Measurements from ENCODE around the gene NUDT16.

NUDT16 gene

GRCh38 chr3:131417751-131418150 lies 36.2 kb downstream of the NUDT16 start:
- TF ChIP-seq, protein P1, sequence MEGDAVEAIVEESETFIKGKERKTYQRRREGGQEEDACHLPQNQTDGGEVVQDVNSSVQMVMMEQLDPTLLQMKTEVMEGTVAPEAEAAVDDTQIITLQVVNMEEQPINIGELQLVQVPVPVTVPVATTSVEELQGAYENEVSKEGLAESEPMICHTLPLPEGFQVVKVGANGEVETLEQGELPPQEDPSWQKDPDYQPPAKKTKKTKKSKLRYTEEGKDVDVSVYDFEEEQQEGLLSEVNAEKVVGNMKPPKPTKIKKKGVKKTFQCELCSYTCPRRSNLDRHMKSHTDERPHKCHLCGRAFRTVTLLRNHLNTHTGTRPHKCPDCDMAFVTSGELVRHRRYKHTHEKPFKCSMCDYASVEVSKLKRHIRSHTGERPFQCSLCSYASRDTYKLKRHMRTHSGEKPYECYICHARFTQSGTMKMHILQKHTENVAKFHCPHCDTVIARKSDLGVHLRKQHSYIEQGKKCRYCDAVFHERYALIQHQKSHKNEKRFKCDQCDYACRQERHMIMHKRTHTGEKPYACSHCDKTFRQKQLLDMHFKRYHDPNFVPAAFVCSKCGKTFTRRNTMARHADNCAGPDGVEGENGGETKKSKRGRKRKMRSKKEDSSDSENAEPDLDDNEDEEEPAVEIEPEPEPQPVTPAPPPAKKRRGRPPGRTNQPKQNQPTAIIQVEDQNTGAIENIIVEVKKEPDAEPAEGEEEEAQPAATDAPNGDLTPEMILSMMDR (IDR thresholded peaks at IDR 0.05; ENCODE audit: borderline replicate concordance, insufficient read depth, low read depth, low read length) = no peak

DNA sequence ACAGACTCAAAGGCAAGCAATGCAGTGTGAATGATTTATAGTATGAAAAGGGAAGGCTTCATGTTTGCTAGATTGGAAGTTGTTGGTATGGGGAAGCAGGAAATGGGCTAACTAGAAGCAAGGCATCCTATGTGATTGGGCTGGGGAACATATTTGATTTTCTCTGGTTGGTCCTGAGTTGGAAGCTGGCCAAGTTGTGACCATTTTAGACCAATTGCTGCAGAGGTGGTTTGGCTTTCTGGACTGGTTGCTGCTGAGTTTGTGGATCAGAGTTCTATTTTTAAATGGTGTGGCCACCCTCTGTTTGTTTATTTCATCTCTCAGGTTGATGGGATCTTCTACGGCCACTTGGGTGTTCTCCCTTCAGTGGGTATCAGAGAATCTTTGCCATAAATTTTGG lies 39.7 kb downstream of the NUDT16 start:
- TF ChIP-seq, protein P1 (IDR thresholded peaks at IDR 0.05; ENCODE audit: borderline replicate concordance, insufficient read depth, low read depth, low read length) = no peak
- H3K4me3 ChIP-seq (ENCODE audit: low read depth, low read length) = no peak overlapping the region

More at GRCh38 chr3:131417751-131418150, 36.2 kb downstream of the NUDT16 start:
- no peak overlapping the region for H3K4me3 ChIP-seq (ENCODE audit: low read depth, low read length)

DNA sequence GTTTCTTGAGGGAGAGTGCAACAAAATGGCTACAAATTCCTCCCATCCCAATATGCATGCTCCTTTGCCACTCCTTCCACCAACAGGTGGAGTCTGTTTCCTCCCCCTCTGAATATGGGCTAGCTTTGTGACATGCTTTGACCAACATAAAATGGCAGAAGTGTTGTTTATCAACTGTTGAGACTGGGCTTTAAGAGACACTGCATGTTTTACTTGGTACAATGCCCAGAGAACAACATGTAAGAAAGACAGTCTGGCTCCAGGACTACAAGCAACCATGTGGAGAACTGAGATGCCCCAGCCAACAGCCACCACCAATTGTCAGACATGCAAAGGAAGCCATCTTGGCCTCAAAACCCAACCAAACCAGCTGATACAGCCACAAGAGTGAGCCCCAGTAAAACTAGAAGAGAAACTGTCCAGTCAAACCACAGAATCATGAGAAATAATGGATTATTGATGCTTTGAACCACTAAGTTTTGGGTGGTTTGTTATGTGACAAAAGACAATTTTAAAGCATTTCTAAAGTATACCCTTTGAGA lies 40.5 kb downstream of the NUDT16 start:
- TF ChIP-seq, protein P1 (IDR thresholded peaks at IDR 0.05; ENCODE audit: borderline replicate concordance, insufficient read depth, low read depth, low read length) = no peak

DNA sequence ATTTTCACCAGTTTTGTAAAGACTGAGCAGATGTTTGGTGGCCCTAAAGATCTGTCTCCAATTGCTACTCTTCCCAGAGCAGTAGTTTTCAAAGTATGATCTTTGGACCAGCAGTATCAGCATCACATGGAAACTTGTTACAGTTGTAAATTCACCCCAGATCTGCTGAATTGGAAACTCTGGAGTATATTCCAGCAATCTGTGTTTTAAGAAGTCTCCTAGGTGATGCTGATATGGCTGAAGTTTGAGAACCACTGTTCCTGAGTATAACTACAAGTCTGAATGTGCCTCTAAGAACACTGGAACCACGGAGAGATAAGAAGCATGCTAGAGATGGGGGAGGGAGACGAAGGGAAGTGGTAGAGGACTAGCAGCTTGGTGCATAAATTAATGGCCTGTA lies 45.7 kb downstream of the NUDT16 start:
- H3K4me3 ChIP-seq (ENCODE audit: low read depth, low read length) = no peak overlapping the region
- TF ChIP-seq, protein P1 (IDR thresholded peaks at IDR 0.05; ENCODE audit: borderline replicate concordance, insufficient read depth, low read depth, low read length) = no peak

More for the DNA sequence above, 40.5 kb downstream of the NUDT16 start:
- H3K4me3 ChIP-seq (ENCODE audit: low read depth, low read length) = no peak overlapping the region

GRCh38 chr3:131431754-131432153 lies 50.2 kb downstream of the NUDT16 start:
- TF ChIP-seq, protein P1 (IDR thresholded peaks at IDR 0.05; ENCODE audit: borderline replicate concordance, insufficient read depth, low read depth, low read length) = no peak

GRCh38 chr3:131432441-131432840 lies 50.9 kb downstream of the NUDT16 start:
- TF ChIP-seq, protein P1 (IDR thresholded peaks at IDR 0.05; ENCODE audit: borderline replicate concordance, insufficient read depth, low read depth, low read length) = no peak
- H3K4me3 ChIP-seq (ENCODE audit: low read depth, low read length) = no peak overlapping the region

More at GRCh38 chr3:131431754-131432153, 50.2 kb downstream of the NUDT16 start:
- H3K4me3 ChIP-seq (ENCODE audit: low read depth, low read length) = no peak overlapping the region

DNA sequence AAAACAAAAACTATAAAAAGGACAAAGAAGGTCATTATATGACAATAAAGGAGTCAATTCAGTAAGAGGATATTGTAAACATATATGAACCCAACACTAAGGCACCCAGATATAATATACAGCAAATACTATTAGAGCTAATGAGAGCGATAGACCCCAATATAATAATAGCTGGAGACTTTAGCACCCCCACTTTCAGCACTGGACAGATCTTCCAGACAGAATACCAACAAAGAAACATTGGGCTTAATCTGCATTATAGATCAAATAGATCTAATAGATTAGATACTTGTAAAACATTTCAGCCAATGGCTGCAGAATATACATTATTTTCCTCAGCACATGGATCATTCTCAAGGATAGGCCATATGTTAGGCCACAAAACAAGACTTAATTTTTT lies 53.4 kb downstream of the NUDT16 start:
- TF ChIP-seq, protein P1 (IDR thresholded peaks at IDR 0.05; ENCODE audit: borderline replicate concordance, insufficient read depth, low read depth, low read length) = no peak
- H3K4me3 ChIP-seq (ENCODE audit: low read depth, low read length) = no peak overlapping the region

All from GM12875 (cell line).